GM18873 (cell line): ENCODE measurements around the gene BRD8.
"Not testable (repeated sequence)": the region's sequence is repeated elsewhere in the genome, so short reads cannot be mapped to it uniquely, and the experiment has no call there.

Experiments used
- ATAC-seq: cut with Tn5 transposase; IDR thresholded peaks from one replicate; pipeline ENCODE4 v1.9.1; 2021; ENCODE audit warnings: mild to moderate bottlenecking, moderate library complexity, moderate number of reproducible peaks; ENCODE audit not compliant: unreplicated experiment, low FRiP score

BRD8 gene

GRCh38 chr5:138169124-138169523, 9.3 kb downstream of the BRD8 start:
- no peak for ATAC-seq

DNA sequence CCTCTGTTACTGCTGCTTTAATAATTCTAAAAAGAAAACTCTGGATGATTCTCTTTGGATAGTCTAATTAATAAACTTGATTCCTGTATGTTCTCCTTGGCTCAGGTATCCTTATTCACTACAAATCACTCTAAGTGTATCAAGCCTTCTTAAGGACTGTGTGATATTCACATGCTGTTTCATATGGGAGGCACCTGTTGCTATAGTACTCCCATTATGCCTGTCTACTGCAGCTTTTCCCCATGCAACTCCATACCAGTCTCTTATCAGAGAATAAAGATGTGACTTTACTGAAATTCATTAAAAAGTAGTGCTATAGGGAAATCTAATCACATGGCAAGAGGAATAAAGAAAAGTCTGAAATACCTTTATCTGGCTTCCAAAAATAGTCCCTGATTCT, 14.7 kb downstream of the BRD8 start:
- ATAC-seq = no peak

DNA sequence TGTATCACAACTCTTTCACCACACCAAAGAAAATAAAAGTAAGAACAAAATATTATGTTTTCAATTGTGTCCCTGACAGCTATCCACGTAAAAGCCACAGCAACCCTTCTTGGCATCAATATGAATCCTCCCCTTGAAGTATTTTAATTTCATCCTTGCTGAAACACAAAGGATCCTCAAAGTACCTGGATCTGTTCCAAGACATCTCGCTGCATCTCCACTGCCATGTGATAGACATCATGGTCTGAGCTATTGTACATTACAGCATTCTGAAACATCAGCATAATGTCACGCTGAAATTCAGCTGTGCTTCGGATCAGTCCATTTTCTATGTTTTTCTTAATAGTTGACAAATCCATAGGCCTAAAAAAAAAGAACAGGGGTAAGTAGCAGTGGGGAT, 17.7 kb downstream of the BRD8 start:
- ATAC-seq = no peak

GRCh38 chr5:138159666-138160065, 18.8 kb downstream of the BRD8 start:
- no peak for ATAC-seq

- ATAC-seq = no peak
Observed at GRCh38 chr5:138157626-138158025, 20.8 kb downstream of the BRD8 start.

- ATAC-seq = not testable (repeated sequence)
Observed at GRCh38 chr5:138155977-138156376, 22.5 kb downstream of the BRD8 start.

DNA sequence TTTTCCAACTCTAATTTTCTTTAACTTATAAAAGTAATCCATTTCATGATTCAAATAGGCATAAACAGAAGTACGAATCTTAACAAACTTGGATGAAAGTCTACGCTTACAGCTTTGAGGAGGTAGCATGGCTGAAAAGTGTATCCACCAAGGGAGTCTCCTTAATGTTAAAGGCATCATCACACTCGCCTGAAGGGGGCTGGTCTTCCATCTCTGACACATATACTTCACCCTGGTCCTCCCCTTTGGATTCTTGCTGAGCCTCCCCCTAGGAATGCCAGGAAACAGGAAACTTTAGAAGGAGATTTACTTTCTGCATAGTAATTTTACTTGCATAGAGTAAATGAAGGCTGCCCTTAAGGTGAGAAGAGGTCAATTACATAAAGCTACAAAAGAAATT, 28.9 kb downstream of the BRD8 start:
- ATAC-seq = no peak

DNA sequence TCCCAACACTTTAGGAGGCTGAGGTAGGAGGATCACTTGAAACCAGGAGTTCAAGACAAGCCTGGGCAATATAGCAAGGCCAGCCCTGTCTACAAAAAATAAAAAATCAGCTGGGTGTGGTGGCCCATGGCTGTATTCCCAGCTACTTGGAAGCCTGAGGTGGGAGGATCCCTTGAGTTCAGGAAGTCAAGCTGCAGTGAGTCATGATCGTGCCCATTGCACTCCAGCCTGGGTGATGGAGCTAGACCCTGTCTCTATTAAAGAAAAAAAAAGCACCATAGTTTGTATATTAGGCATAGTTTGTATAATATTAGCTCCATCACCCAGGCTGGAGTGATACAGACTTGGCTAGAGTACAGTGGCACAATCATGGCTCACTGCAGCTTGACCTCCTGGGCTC, 29.6 kb downstream of the BRD8 start:
- no peak for ATAC-seq

DNA sequence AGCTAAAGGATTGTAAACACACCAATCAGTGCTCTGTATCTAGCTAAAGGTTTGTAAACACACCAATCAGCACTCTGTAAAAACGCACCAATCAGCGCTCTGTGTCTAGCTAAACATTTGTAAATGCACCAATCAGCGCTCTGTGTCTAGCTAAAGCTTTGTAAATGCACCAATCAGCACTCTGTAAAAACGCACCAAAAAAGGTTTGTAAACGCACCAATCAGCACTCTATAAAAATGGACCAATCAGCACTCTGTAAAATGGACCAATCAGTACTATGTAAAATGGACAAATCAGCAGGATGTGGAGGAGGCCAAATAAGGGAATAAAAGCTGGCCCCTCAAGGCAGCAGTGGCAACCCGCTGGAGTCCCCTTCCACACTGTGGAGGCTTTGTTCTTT, 34.9 kb downstream of the BRD8 start:
- ATAC-seq = not testable (repeated sequence)

GRCh38 chr5:138141734-138142133, 36.7 kb downstream of the BRD8 start:
- no peak for ATAC-seq

GRCh38 chr5:138140268-138140667, 38.2 kb downstream of the BRD8 start:
- no peak for ATAC-seq

DNA sequence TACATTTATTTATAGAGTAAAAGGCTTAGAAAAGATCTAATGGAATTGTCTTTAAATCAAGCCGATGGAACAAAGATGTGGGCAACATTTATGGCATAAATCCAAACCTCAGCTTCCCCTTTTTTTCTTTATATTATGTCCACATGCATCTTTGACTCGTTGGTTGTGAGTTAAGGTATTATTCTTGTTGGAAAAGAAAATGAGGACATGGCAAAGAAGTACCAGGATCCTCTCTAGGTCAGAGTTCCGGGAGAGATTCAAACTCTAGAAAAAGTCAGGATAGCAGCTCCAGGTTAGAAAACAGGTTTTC, 38.7 kb downstream of the BRD8 start:
- ATAC-seq = no peak

DNA sequence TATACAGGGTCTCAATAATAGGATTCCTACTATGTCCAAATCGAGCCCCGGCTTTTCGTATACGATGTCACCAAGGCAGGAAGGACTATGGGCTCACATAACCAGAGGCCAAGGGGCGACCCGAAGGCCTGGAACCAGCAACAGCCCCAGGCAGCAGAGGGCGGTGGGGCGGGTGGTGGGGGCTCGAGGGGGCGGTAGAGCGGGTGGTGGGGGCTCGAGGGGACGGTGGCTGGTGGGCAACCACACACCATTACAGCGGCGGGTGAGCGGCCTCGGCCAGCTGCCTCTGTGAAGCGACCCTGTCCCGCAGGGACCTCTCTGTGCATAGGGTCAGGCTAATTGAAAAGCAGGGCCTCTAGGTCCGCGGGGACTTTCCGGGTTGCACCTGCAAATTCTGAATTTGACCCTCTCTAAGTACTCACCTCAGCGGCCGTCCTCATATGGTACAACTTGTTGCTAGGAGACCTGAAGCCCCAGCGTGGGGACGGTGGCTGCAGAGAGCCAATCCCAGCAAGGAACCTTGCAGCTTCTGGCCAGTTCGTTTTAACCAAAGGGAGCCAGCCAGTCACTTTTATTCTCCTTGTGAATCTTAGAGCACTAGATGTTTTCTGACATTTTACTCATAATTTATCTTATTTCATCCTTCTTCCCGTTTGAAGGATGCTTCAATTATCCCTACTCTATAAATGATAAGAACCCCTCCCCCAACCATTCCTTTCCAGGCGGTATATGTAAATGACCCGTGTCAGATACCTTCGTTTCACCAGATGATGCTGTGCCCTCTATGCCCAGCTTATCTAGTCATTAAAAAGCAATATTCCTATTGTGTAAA, 39.3 kb downstream of the BRD8 start, which contains the start of gene NME5:
TSS of gene NME5 (minus strand) at position 480 of the 832 bp plus-strand sequence. CDS start 648 bp downstream, outside the sequence.
- no peak for ATAC-seq

GRCh38 chr5:138132543-138132942, 45.9 kb downstream of the BRD8 start:
- ATAC-seq = no peak

DNA sequence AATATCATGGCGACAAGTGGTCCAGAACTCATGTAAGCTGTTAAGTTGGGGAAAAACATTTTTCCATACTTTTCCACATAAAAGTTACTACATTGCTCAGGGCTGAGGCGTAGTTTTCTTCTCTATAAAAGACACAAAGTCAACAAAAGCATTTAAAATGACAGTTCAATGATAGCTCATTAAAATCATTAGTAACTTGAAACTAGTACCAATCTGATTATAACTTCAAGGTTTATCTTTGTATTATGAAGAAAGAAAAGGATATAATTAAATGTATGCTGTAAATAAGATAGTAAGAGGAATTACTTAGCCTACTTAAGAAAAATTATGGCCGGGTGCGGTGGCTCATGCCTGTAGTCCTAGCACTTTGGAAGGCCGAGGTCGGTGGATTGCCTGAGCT, 49.1 kb downstream of the BRD8 start:
- no peak for ATAC-seq

DNA sequence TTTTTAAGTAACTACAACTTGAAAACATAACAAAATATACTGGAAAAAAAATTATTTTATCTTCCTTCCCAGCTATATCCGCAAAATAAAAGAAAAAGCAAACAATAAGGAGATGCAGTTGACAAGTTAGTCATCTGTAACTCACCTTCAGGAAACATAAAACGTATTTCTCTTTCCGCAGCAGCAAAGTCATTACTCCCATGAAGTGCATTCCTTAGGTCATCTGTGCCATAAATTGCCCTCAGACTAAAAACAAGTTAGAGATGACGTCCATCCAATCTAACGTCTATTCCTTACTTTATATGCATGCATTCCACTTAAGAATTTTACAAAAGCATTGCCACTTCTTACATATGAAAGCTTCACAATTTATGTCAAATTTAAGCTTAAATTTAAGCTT, 50.1 kb downstream of the BRD8 start:
- ATAC-seq = no peak

DNA sequence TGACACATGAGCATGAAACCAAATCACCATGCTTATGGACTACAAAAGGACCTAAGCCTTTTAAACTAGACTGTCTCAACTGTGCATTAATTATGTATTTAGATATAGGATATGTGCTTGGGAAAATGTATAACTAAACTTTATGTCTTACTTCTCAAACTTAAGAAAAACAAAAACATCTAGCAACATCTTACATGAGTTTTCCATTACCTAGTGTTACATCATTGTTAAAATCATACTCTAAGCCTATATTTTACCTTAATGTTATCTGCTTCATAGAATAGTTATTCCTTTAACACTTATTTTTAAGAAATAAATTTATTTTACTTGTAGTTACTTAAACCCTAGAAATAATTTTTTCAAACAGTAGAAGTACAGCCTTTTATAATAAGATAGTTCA, 63.2 kb downstream of the BRD8 start:
- ATAC-seq = no peak

- ATAC-seq = no peak
Observed at GRCh38 chr5:138111937-138112336, 66.5 kb downstream of the BRD8 start.

DNA sequence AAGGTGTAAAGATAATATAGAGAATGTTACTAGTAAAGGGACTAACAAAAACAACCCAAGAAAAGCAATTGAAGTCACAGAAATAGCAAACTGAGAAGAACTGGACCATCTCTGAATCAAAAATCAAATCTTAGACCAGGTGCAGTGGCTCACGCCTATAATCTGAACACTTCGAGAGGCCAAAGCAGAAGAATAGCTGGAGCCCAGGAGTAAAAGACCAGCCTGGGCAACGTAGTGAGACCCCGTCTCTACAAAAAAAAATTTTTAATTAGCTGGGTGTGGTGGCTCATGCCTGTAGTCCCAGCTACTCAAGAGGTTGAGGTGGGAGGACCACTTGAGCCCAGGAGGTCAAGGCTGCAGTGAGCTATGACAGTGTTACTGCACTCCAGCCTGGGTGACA, 67.2 kb downstream of the BRD8 start:
- no peak for ATAC-seq

GRCh38 chr5:138110266-138110963, 68.0 kb downstream of the BRD8 start:
- no peak for ATAC-seq

- ATAC-seq = no peak
Observed at GRCh38 chr5:138109463-138110265, 68.8 kb downstream of the BRD8 start.
